NAMALWA (cell line): ENCODE measurements around the gene COPG2.
"Not testable (repeated sequence)": the region's sequence is repeated elsewhere in the genome, so short reads cannot be mapped to it uniquely, and the experiment has no call there.

Experiments
- DNase-seq: peaks from one replicate; pipeline ENCODE4 v3.0.0-alpha.2; 2015; ENCODE audit warnings: low spot score

The COPG2 gene, protein sequence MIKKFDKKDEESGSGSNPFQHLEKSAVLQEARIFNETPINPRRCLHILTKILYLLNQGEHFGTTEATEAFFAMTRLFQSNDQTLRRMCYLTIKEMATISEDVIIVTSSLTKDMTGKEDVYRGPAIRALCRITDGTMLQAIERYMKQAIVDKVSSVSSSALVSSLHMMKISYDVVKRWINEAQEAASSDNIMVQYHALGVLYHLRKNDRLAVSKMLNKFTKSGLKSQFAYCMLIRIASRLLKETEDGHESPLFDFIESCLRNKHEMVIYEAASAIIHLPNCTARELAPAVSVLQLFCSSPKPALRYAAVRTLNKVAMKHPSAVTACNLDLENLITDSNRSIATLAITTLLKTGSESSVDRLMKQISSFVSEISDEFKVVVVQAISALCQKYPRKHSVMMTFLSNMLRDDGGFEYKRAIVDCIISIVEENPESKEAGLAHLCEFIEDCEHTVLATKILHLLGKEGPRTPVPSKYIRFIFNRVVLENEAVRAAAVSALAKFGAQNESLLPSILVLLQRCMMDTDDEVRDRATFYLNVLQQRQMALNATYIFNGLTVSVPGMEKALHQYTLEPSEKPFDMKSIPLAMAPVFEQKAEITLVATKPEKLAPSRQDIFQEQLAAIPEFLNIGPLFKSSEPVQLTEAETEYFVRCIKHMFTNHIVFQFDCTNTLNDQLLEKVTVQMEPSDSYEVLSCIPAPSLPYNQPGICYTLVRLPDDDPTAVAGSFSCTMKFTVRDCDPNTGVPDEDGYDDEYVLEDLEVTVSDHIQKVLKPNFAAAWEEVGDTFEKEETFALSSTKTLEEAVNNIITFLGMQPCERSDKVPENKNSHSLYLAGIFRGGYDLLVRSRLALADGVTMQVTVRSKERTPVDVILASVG

GRCh38 chr7:130668258-130669084 lies at the start of gene COPG2:
TSS of gene COPG2 (minus strand) at chr7:130668748. CDS start at chr7:130668668, 80 bp downstream.
- DNase-seq, result peak; percentile 93

- DNase-seq, result no peak
Observed at GRCh38 chr7:130712416-130712815, 43.9 kb upstream of the COPG2 start.

- DNase-seq, result no peak
Observed at GRCh38 chr7:130708766-130709165, 40.2 kb upstream of the COPG2 start.

DNA sequence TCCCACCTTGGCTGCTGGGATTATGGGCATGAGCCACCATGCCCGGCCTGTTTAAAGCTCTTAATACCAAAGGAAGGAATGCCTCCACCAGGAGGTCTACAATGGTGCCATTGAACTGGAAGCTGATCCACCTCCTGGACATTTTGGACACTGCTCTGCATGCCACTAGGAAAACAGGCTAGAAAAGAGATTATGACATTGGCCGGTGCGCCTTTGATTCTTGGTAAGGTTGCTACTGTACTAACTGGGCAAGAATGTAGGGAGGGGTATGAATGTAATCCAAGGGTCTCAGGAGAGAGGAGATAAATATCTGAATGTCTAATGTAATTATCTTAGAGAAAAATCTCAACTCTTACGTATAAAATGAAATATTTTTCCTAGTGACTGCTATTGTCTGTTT lies 39.5 kb upstream of the COPG2 start:
- no peak for DNase-seq

- no peak for DNase-seq
Observed at GRCh38 chr7:130703851-130704250, 35.3 kb upstream of the COPG2 start.

DNA sequence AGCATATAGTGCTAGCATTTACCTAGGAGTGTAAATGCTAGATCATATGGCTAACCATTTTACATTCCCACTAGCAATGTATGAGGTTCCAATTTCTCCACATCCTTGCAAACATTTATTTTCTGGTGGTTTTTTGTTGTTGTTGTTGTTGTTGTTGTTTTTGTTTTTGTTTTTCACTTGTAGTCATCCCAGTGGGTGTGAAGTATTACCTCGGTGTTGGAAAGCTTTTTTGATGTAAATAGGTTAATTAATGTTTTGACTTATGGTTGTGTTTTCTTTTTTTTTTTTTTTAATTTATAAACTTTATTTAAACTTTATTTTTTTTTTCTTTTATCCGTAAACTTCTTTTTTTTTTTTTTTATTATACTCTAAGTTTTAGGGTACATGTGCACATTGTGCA lies 33.1 kb upstream of the COPG2 start:
- no peak for DNase-seq

DNA sequence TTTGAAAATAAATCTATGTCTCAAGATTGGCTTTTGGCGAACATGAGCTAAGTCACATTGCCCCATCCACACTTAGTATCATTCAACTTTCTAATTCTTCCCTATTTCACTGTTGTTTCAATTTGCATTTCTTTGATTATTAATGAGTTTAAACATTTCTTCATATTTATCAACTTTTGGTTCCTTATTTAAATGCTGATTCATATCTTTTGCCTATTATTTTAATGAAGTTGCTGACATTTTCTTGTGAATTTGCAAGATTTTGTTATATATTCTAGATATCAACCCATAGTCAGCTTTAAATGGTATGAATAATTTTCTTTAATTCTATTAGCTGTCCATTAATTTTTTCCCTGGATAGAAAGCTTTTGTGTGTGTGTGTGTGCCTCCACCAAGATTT lies 32.2 kb upstream of the COPG2 start:
- DNase-seq, result no peak

DNA sequence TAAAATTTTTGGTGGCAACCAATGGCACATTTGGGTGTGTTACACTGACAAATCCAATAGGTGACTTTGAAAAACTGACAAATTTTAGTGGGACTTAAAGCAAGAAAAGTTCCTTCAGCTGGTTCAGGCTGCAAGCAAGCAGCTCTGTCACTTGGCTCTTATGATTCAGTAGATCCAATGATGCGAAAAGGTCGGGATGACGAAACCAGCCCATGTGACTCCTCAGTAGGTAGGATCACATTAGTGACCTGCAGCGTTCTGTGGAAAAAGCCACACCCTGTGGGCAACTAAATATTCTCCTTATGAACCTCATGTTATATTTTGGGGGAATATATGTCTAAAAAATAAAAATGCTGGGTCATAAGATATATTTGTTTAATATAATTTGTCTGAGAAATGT lies 31.1 kb upstream of the COPG2 start:
- DNase-seq, result no peak

GRCh38 chr7:130697820-130698219 lies 29.3 kb upstream of the COPG2 start:
- no peak for DNase-seq

DNA sequence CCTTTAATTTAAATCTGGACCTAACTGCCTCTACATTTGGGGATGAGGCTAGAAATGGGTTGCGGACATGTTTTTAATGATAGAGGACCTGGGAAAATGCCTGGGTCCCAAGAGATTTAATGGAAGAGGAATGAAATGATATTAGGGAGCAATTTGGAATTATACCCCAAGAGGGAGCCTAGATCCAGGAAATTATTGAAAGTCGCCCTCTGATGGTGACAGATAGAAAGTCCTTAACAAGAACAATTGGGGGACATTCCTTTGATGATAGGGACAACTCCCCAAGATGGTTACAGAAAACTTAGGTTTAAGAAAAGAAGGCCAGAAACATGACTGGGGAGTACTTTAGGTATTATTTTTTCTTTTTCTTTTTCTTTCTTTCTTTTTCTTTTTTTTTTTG lies 27.3 kb upstream of the COPG2 start:
- DNase-seq, result peak; percentile 56

GRCh38 chr7:130692396-130692795 lies 23.8 kb upstream of the COPG2 start:
- not testable (repeated sequence) for DNase-seq

GRCh38 chr7:130689683-130690082 lies 21.1 kb upstream of the COPG2 start:
- no peak for DNase-seq

DNA sequence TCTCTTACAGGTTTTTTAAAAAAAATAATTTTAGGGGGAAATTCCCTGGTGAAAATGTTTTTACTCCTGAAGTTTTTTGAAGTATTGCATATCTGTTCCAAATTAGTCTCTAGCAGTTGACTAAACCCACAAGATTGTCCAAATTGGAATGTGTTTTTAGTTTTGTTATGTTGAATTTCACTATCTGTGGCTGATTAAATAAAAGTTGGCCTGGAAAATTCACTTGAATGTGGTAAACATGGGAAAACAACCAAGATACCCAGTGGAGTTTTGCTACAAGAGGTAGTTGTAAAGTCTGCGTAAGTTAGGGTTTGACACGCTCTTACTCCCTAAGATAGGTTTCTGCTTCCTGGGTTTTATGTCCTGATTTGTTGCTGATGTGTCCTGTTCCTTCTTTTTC lies 14.5 kb upstream of the COPG2 start:
- no peak for DNase-seq

DNA sequence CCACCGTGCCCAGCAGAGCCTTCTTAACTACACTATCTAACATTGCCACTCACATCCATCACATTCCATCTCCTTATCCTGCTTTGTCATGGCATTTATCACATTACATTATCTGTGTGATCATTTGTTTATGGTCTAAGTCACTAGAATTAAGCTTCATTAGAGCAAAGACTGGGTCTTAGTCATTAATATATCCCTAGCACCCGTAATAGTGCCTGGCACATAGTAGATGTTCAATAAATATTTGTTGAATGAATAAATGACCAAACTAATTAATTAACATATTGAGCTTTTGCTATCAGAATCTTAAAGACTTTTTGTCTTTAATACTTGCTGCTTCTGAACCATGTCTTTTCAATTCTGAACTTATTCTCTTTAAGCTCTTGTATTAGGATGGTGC lies 5.9 kb upstream of the COPG2 start:
- no peak for DNase-seq

GRCh38 chr7:130673066-130673465 lies 4.5 kb upstream of the COPG2 start:
- no peak for DNase-seq

- DNase-seq, result no peak
Observed at GRCh38 chr7:130672146-130672545, 3.6 kb upstream of the COPG2 start.

DNA sequence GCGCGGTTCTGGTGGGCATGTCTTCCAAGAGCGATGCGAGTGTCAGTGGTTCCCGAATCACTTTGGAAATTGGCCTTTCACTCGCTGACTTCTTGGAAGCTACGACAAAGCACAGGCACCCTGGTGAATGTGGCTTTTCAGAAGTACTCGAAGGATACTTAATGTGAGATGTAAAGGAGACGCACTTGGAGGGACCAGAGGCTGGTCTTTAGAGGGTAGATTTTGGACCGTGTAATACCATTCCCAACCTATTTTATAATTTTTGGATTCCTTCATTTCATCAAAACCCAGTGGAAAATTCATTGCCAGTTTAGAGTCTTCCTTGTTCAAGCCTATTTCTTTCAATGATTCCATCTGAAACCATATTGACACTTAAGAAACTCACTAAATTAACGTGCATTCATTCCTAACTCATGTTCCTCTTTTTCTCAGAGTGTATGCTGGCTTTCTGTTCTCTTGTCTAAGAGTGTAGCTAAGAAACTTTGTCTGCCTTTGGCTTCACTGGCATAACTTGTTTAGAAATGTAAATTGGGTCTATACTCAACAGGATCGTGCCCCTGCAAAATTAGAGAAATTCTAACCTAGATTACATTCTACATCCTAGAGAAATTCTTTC lies 645 bp upstream of the COPG2 start:
- DNase-seq, result peak; percentile 29

- DNase-seq, result no peak
Observed at GRCh38 chr7:130667593-130668257, 823 bp downstream of the COPG2 start.

GRCh38 chr7:130662426-130662825 lies 6.1 kb downstream of the COPG2 start:
- no peak for DNase-seq

DNA sequence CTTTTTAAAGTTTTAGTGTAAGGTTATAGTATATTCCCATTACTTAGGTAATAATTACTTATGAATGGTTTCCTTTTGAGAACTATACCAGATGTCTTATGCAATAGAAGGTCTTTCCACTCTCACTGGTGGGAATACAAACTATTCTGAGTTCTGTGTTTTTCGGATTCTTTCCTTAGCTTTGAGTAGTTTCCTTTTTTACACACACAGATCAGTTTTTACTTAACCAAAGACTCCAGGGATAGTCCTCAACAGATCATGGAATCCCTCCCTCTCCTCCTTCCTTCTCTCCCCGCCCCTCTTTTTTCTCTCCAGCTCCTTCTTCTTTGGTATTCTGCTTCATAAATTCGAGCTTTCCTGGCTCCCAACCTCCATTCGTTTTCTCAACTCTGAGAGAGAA lies 13.3 kb downstream of the COPG2 start:
- DNase-seq, result no peak

GRCh38 chr7:130654850-130655249 lies 13.7 kb downstream of the COPG2 start:
- no peak for DNase-seq
